GM18868 (cell line): Measurements from ENCODE around the gene USP22.
A peak's percentile ranks its signal among the peaks of the same experiment; 100 is the strongest.
"Not testable (repeated sequence)": the region's sequence is repeated elsewhere in the genome, so short reads cannot be mapped to it uniquely, and the experiment has no call there.

Experiments used
- ATAC-seq: cut with Tn5 transposase; IDR thresholded peaks from one replicate; pipeline ENCODE4 v1.9.1; 2021; ENCODE audit warnings: mild to moderate bottlenecking, moderate library complexity; ENCODE audit not compliant: unreplicated experiment

Gene USP22

DNA sequence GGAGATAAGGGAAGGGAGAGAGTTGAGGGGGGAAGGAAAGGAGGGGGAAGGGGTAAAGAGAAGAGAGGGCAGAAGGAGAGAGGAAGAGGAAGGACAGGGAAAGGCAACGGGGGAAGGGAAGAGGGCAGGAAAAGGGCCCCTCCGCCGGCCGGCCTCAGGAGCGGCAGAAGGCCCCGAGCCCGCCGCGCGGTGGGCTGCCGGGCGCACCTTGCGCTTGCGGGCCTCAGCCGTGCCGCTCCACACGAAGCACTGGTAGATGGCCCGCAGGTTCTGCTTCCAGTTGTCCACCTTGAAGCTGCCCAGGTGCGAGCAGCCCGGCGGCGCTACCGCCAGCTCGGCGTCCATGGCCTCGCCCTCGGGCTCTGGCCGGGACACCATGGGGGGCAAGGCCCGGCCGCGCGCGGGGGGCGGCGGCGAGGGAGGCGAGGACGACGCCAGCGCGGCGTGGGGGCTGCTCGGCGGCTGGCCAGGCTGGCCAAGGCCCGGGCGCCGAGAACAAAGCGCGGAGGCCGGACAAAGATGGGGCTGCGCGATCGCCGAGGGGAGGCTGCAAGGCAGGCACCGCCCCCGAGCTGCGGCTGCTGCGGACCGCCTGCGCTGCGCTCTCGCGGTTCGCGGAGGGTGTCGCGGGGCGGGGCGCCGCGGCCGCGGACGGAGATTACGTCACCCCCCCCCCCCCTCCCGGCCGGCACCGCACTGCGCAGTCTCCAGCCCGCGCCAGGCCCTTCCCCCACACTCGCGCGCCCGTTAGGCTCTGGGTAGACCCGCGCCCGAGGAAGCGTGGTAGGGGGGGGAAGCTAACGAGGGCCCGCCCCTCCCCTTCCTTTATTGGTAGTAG is at the start of gene USP22:
Gene USP22 (minus strand): TSS at position 554 of the 838 bp plus-strand sequence. CDS start 176 bp downstream, at position 378.
- ATAC-seq: peak; percentile 59

DNA sequence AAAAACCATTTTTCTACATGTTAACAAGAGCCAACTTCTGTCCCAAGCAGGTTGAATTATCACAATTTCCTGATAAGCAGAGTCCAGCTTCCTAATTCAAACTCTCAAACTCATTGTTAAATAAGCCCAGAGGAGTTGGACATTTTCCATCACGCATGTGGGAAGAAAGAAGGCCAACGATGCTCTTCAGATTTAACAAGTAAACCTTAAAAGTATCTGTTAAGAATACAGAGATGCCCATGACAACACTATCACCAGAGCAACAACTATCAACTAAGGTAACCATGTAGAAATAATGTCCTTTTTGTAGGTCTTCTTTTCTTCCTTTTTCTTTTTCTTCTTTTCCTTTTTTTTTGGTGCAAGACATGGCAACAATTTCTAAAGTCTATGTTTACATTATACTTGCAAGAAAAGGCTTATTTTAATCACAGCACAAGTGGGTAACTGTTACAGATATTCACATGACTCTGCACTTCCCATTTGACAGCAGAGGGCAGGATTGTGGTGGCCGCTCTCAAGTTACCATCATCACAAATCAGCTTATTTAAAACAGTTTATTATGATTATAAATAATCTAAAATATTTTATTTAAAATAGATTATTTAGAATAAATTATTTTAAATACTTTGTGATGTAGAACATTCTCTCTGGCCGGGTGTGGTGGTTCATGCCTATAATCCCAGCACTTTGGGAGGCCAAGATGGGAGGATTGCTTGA is 48.2 kb upstream of the USP22 start:
- no peak for ATAC-seq

DNA sequence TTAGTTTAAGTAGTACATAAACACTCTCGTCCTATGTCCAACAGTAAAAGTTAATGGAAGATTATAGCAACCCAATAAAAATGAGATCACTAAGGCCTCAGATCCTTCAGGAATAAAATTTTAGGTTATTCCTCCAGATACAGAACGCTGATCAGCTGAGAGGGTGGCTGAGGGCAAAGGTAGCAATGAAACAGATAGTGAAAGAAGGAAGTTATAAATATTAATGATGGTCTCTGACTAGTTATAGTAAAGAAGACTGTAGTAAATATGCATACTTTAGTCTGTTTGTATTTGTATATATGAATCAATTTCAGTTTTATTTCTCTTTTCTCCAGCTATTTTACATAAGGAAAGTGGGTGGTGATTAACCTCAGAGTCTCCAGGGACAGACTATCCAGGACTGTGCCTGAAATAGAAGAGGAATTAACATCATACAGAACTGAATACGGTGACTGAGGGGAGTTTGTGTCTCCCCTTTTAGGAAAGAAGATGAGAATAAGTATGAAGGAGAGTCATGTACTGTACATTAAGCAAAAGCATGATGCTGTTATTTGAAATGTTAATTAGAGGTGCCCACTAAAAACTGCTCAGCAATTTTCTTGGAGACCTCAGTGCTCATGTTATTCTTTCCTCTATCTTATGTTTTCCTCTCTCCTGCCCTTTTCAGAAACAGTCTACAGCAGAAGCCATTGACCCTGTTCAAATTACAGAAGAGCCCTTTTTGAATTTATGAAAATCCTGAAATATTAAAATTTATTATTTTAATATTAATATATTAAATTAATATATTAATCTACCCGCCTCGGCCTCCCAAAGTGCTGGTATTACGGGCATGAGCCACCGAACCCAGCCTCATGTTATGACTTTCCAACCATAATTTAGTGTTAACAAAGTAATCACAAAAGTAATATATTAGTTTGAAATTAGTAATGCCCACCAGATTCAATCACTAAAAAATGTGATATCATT is 47.4 kb upstream of the USP22 start:
- peak; percentile 51 for ATAC-seq

DNA sequence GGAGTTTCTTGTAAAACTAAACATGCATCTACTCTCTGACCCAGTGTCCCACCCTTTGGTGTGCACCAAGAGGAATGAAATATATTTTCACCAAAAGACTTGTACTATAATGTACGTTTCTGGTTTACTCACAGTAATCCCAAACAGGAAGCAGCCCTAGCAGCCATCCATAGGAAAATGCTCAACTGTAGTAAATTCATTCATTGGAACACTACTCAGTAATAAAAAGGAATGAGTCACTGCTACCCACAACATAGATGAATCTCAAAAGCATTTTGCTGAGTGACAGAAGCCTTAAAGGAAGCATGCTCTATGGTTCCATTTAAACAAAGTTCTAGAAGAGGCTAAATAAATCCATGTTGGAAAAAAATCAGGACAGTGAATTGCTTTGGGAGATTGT is 46.3 kb upstream of the USP22 start:
- ATAC-seq: no peak

DNA sequence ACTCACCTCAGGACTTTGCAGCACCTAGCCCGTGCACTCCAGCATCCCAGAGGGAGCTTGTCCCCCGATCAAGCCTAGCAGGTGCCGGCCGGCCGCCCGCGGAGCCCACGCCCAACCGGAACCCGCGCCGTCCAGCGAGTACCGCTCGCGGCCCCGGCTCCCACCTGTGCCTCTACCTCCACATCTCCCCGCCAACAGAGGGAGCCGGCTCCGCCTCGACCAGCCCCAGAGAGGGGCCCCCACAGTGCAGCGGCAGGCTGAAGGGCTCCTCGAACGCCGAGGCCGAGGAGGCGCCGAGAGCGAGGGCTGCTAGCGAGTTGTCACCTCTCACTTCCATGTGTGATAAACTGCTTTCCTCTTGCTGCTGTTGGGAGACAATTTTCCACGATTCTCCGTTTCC is 42.9 kb upstream of the USP22 start:
- no peak for ATAC-seq

DNA sequence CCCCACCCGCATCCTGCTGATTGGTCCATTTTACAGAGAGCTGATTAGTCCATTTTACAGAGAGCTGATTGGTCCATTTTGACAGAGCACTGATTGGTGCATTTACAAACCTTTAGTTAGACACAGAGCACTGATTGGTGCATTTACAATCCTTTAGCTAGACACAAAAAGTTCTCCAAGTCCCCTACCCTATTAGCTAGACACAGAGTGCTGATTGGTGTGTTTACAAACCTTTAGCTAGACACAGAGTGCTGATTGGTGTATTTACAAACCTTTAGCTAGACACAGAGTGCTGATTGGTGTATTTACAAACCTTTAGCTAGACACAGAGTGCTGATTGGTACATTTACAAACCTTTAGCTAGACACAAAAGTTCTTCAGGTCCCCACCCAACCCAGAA is 42.5 kb upstream of the USP22 start:
- ATAC-seq: not testable (repeated sequence)

DNA sequence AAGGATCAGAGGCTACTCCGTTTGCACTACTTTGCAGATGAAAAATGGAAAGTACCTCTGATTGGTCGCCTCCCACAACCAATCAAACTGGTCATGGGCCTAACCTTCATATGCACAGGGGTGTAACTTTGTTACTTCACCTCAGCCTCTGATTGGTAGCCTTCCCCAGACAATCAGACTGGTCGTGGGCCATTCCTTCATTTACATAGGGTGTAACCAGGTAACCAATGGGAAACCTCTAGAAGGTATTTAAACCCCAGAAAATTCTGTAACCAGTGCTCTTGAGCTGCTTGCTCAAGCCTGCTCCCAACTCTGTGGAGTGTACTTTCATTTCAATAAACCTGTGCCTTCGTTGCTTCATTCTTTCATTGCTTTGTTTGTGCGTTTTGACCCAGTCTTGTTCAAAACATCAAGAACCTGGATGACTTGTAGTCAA is 39.2 kb upstream of the USP22 start:
- no peak for ATAC-seq

DNA sequence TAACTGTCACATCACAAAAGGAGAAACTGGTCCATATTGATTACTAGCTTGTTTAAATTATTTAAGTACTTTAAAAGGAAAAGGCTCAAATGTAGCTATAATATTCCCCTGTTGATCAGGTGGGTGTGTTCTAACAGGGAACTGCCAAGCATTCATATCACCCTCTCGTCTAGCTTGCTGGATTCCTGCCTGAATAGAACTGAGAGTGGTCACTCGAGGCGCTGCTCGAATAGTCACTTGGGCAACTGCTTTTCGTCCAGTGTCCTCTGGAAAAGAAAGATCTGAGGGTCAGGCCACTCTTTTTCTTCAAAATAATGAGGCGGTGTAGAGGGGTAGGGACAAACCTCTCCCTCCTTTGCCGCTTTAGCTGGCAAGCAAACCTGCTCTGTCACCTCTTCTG is 36.4 kb upstream of the USP22 start:
- no peak for ATAC-seq

DNA sequence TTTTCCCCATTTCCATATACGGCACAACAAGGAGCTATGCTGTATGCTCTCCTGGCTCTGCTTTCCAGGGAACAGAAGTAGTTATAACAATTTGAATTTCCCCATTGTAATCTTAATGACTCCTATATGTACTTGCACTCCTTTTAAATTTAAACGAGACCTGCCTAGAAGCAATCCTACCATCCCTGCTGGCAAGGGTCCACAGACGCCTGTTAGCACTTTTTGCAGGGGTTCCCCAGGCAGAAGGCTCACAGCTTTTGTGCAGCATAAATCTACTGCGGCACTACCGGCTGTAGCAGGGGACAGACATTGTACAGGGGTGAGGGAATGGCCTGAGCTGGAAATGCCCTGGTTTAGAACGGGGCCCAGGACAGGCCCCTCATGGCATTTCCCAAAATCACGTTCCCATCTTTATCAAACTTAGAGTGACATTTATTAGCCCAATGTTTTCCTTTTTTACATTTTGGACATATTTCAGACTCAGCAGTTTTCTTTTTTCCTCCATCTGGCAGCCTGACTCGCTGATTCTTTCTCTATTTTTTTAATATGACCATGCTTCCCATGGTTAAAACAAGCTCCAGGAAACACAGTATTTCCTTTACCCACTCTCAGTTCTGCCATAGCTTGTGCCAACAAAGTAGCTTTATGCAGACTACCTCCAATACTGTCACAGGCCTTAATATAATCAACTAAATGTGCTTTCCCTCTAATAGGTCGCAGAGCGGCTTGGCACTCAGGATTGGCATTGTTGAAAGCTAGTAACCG is 35.4 kb upstream of the USP22 start:
- no peak for ATAC-seq

DNA sequence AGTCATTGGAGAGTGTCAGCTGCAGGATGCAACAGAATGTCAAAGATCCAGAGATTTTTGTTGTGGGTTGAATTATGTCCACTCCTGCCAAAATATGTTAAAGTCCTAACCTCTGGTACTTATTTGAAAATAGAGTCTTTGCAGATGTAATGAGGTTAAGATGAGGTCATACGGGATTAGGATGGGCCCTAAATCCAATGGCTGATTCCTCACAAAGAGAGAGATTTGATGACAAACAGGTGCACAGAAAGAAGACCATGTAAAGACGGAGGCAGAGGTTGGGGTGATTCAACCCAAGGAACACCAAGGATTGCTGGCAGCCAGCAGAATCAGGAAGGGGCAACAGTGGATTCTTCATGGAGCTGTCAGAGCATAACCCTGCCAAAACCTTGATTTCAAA is 34.5 kb upstream of the USP22 start:
- ATAC-seq: no peak

DNA sequence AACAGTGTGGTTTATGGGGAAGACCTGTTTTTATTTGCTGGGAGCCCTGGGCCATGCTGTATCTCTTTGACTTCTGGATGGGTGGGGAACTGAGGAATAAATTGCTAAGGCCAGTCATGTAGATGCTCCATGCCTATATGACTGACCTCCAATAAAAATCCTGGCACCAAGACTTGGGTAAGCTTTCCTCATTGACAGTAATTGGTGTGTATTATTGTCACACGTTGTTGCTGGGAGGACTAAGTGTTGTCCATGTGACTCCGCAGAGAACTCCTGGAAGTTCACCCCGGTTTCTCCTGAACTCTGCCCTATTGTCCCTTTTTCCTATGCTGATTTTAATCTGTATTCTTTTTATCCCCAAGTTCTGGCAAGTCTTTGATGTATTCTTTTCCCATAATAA is 33.4 kb upstream of the USP22 start:
- ATAC-seq: no peak

DNA sequence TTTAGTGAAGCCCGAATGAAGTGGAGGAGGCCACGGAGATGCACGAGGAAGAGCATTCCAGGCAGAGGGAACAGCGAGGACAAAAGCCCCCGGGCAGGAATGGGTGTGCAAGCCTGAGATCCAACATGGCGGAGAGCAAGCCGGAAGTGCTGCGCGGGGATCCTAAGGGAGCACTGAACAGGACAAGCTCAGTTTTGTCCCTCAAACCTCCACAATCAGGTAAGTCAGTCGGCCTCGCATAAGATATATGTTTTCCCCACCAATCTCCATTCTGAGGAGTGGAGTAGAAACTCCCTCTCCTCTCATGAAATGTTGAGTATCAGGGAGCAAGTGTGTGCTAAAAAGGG is 32.9 kb upstream of the USP22 start:
- no peak for ATAC-seq

DNA sequence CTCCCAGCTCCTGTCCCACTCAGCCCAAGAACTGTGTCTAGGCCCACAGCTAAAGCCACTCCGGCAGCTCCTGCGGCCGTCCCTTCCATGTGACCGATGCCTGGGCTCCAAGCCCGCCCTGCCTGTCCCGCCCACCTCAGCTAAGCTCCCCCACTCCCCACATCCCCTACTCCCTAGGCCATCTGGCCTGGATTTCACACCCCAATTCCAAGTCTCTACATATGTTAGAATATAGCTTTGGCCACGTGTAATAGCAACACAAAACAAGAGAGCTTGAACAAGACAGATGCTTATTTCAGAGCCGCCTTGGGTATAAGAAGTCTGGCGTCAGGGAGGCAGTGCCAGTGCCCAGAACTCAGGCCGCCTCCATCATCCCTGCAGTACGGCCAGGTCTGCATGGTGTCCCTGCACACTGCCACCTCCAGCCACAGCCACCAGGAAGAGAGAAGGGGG is 30.0 kb upstream of the USP22 start:
- ATAC-seq: no peak

DNA sequence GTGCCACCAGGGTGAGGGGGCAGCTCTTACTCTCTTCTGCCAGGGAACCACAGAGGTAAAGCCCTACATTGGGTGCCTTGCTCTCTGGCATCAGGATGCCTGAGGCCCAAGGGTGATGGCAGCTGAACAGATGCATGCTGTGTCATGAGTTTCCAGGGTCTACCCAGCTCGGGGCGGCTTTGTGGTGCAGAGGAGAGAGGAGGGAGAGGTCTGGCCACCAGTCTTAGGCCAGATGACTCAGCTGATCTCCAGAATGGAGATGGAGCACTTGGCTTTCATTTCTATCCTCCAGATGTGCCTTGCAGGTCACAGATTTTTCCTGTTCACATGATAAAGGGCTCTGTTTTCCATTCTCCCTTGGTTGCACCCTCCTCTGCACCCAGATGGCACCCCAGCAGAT is 23.6 kb upstream of the USP22 start:
- no peak for ATAC-seq

DNA sequence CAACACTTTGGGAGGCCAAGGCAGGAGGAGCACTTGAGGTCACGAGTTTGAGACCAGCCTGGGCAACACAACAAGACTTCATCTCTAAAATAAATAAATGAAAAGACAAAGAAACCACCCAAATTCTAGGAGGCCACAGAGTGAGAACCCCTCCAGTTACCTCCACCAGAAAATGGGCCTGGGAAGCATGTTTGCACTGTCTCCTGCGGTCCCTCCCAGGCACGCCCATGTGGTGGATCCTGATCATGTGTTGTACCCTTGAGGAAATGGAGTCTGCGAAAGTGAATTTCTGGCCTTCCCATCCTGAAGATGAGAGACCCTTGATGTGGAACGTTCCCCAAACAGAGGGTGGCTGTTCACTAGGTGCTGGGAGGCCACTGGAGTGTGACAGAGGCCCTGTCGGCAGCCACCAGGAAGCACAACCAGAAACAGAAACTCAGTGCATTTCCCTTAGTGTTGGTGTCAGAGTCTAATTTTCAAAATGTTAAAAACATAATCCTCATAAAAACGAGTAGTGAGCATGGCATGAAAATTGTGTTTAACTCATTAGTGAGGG is 19.2 kb upstream of the USP22 start:
- peak; percentile 80 for ATAC-seq

DNA sequence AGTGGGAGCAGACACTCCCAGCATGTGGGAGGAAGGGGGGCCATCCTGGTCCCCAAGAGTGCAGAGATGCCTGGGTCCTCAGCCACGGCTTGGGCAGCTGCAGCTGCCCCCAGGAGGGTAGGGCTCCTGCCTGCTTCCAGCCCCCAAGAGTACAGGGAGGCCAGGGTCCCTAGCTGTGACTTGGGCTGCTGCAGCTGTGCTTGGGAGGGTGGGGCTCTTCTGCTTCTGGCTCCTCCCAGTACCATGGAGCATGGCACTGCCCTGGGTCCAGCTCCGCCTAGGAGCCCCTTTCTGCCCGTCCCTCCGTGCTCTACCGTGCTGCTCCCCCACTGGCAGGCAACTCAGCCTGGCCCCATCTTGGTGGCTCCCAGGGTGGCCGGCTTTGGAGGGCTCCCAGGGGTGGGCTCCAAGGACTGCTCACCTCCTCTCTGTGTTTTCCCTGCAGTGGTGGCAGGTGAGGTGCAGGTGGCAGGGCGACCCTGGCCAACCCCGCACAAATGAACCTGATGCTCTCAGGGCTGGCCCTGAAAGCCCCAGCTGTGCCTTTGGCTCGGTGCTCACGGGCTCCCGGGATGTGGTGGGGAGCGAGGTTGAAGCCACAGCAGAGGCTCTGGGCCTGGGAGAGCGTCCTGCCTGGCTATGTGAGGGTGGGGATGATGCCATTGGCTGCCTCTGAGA is 18.5 kb upstream of the USP22 start:
- no peak for ATAC-seq

DNA sequence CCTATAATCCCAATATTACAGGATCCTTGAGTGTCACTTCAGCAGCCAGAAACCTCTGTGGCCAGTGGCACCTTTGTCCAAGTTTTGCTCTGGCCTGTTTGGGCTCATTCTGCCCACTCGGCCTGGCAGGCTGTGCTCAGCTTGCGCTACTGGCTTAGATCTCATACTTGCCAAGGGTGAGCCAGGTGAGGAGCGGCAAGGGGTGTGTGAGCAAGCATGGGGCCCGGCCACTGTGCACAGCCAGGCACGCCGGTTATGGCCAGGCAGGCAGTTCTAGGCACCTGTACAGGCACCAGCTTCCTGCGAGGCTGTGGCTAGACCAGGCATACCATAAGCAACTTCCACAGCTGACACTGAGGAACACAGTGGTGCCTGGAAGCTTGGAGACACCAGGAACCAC is 16.9 kb upstream of the USP22 start:
- ATAC-seq: no peak

DNA sequence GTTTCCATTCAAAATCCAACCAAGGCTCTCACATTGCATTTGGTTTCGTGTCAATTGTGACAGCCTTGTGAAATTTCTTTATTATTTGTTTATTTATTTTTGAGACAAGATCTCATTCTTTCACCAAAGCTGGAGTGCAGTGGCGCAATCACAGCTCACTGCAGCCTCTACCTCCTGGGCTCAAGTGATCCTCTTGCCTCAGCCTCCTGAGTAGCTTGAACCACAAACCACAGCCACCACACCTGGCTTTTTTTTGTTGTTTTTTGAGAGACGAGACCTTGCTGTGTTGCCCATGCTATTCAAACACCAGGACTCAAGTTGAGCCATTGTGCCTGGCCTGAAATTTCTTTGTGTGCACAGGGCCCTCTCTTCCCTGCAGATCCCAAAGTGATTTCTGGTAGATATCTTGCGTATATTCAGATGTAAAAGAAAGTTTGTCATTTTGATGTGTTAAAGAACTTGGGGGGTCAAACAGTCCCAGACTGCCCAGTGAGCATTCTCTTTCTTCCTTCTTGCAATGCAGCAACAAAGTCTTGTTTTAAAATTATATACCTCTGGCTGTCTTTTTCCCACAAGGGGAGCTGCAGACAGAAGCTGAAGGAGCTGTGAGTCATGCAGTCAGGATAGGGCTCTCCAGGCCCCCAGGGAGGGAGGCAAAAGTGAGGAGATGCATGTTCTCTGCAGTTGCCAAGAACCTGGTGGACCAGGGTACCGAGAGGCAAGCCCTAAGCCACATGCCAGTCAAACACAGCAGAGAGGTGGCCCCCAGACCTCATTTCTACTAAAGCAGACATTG is 15.5 kb upstream of the USP22 start:
- no peak for ATAC-seq

DNA sequence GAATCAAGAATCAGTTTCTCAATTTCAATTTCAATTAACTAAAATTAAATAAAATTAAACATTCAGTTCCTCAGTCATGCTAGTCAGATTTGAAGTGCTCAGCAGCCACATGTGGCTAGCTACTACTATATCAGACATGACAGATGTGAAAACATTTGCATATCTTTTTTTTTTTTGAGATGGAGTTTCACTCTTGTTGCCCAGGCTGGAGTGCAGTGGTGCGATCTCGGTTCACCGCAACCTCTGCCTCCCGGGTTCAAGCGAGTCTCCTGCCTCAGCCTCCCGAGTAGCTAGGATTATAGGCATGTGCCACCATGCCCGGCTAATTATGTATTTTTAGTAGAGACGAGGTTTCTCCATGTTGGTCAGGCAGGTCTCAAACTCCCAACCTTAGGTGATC is 10.2 kb upstream of the USP22 start:
- ATAC-seq: peak; percentile 76
